ENCODE data around the gene SPINDOC. TPM values are rescaled to one million over a fixed set of nuclear protein-coding genes. Genes with fewer than 3 reads are reported as not detected.

Gene SPINDOC
- total RNA-seq, 2 donors from 2014 or later, result 7.0 to 12.1 TPM

DNA sequence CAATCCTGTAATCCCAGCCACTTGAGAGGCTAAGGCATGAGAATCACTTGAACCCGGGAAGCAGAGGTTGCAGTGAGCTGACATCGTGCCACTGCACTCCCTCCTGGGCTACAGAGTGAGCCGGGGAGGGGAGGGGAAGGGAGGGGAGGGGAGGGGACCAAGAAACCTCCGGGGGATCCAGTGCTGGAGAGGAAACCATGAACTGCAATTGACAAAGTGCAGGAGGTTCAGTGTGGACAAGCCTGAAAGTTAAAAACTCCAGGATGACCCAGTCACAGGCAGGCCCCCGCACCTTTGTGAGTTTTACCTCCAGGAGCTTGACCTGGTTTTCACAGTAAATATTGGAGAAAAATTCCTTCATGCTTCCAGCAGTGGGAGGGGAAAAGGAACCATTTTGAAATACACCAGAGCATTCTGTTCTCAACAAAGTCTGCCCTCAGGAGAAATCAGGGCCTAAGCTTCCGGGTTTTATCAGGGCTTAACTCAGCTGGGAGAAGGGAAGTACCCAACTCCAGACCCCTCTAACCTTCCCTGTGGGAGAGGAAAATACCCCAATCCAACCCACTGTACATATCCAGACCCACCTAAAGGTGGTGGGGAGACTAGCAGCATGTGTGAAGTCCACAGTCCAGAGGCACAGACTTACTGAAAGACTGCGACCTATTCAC lies 29.2 kb upstream of the SPINDOC start:
- TF ChIP-seq, protein P1, sequence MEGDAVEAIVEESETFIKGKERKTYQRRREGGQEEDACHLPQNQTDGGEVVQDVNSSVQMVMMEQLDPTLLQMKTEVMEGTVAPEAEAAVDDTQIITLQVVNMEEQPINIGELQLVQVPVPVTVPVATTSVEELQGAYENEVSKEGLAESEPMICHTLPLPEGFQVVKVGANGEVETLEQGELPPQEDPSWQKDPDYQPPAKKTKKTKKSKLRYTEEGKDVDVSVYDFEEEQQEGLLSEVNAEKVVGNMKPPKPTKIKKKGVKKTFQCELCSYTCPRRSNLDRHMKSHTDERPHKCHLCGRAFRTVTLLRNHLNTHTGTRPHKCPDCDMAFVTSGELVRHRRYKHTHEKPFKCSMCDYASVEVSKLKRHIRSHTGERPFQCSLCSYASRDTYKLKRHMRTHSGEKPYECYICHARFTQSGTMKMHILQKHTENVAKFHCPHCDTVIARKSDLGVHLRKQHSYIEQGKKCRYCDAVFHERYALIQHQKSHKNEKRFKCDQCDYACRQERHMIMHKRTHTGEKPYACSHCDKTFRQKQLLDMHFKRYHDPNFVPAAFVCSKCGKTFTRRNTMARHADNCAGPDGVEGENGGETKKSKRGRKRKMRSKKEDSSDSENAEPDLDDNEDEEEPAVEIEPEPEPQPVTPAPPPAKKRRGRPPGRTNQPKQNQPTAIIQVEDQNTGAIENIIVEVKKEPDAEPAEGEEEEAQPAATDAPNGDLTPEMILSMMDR (IDR thresholded peaks at IDR 0.05), result no peak

DNA sequence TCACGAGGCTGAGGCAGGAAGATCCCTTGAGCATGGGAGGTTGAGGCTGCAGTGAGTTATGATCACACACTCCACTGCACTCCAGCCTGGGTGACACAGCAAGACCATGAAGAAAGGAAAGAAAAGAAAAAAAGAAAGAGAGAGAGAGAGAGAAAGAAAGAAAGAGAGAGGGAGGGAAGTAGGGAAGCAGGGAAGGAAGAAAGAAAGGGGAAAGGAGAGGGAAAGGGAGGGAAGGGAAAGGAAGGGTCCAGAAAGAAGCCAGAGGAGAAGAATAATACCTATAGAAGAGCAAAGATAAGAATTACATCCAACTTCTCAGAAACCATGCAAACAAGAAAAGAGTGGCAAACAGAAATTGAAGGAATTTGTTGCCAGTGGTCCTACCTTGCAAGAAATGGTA lies 27.4 kb upstream of the SPINDOC start:
- no peaks in the 10 kb centered on the region for H3K36me3 ChIP-seq
- no peak overlapping the region for H3K4me3 ChIP-seq
- H3K27ac ChIP-seq, result no peak overlapping the region
- H3K27me3 ChIP-seq, result no peaks in the 10 kb centered on the region
- H3K9me3 ChIP-seq, result no peaks in the 10 kb centered on the region
- TF ChIP-seq, protein P1 (IDR thresholded peaks at IDR 0.05), result no peak
- no peaks in the 10 kb centered on the region for H3K4me1 ChIP-seq
- DNase-seq (ENCODE audit: low spot score), result no peak

More for the DNA sequence above, 29.2 kb upstream of the SPINDOC start:
- no peaks in the 10 kb centered on the region for H3K27me3 ChIP-seq
- no peak for DNase-seq (ENCODE audit: low spot score)
- no peaks in the 10 kb centered on the region for H3K4me1 ChIP-seq
- H3K9me3 ChIP-seq, result no peaks in the 10 kb centered on the region
- H3K27ac ChIP-seq, result no peak overlapping the region
- H3K4me3 ChIP-seq, result no peak overlapping the region
- H3K36me3 ChIP-seq, result no peaks in the 10 kb centered on the region

DNA sequence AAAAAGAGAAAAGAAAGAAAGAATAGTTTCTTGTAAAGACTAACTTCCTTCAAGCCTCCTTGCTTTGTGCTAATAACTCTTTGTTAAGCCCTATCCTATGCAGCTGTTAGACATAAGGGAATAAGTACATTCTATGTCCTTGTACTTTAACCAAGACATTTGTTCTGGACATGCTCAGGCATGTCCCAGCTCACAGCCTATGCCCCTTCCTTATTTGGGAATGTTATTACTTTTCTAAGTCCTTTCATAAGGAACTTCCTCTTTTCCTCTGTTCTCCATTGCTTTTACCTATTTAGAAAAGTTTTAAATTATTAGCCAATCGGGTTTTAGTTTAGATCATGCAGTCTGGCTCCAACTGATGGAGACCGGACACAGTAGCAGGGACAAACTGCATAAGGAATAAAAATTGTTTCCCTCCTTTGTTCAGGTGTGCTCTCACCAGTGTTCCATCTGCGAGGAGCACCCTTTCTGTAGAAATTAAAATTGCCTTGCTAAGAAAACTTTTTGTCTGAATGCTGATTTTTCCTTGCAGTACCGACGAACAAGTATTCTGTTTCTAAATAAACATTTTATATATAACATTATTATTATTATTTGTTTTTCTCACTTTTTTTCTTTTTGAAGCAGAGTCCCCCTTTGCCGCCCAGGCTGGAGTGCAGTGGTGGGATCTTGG lies 21.6 kb upstream of the SPINDOC start:
- Histone ChIP-seq H3K36me3 (no peaks in the 10 kb centered on the region), H3K4me3 (no peak overlapping the region), H3K4me1 (no peaks in the 10 kb centered on the region), H3K27me3 (no peaks in the 10 kb centered on the region), H3K27ac (no peak overlapping the region), H3K9me3 (peaks cover 0 to 12% of the 10 kb centered on the region in 2 donors)
- DNase-seq (ENCODE audit: low spot score), result no peak
- TF ChIP-seq, protein P1 (IDR thresholded peaks at IDR 0.05), result no peak

DNA sequence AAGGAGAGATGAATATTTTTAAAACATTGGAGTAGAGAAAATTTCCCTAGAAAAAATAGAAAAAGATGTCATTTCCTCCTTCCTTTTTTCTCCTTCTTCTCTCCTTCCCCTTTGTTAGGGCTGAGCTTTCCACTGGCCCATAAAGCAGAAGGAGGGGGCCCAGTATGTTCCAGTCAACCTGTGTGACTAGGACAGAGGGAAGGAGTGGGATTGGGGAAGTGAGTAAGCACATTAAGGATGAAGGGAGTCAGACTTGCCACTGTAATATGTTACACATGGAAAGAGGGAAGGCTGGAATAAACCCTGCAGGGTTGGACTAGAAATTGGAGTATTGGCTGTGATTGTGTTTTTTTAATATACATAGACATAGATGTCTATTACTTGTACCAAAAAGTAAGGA lies 20.1 kb upstream of the SPINDOC start:
- Histone ChIP-seq H3K27me3 (no peaks in the 10 kb centered on the region), H3K4me3 (no peak overlapping the region)

DNA sequence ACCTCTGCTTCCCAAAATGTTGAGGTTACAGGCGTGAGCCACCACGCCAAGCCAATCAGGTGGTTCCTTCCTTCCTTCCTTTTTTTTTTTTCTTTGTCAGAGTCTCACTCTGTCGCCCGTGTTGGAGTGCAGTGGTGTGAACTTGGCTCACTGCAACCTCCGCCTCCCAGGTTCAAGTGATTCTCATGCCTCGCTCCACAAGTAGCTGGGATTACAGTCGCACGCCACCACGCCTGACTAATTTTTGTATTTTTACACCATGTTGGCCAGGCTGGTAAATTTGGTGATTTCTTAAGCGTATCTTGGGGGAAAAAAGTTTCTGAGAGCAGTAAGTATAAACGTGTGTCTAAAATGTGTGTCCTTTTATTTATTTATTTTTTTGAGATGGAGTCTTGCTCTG lies 18.2 kb upstream of the SPINDOC start:
- peaks cover 0 to 12% of the 10 kb centered on the region in 2 donors for H3K9me3 ChIP-seq
- H3K27me3 ChIP-seq, result no peaks in the 10 kb centered on the region
- TF ChIP-seq, protein P1 (IDR thresholded peaks at IDR 0.05), result no peak
- H3K4me1 ChIP-seq, result no peaks in the 10 kb centered on the region
- no peaks in the 10 kb centered on the region for H3K36me3 ChIP-seq
- H3K4me3 ChIP-seq, result no peak overlapping the region
- H3K27ac ChIP-seq, result no peak overlapping the region
- DNase-seq (ENCODE audit: low spot score), result no peak

More for the DNA sequence above, 20.1 kb upstream of the SPINDOC start:
- Histone ChIP-seq H3K27ac (no peak overlapping the region), H3K9me3 (peaks cover 0 to 12% of the 10 kb centered on the region in 2 donors), H3K4me1 (no peaks in the 10 kb centered on the region), H3K36me3 (no peaks in the 10 kb centered on the region)
- TF ChIP-seq, protein P1 (IDR thresholded peaks at IDR 0.05), result no peak
- DNase-seq (ENCODE audit: low spot score), result no peak

Data from right atrium auricular region (tissue), 2 donors.